CD14-positive monocyte (primary cell): ENCODE results near the gene SLC34A3. TPM values are rescaled to one million over a fixed set of nuclear protein-coding genes. Genes with fewer than 3 reads are reported as not detected.

ENCODE experiments used
- DNase-seq, 3 donors: peaks; one replicate each; pipeline ENCODE4 v3.0.0-alpha.2; 2011 to 2022
- H2AFZ ChIP-seq: 2 replicates; pipeline ENCODE4 v1.6.0; 2012; ENCODE audit warnings: mild to moderate bottlenecking, low read depth, low read length, inconsistent platforms; ENCODE audit not compliant: insufficient read depth, poor library complexity, severe bottlenecking
- H3K27ac ChIP-seq, 2 donors: 1 replicate in 1 of 2; 2 replicates in 1 of 2; pipeline ENCODE4 v1.5.1; 2012 to 2013; ENCODE audit warnings: low read length in 2 of 2, control low read depth in 1 of 2, inconsistent platforms in 1 of 2, low read depth in 1 of 2, mild to moderate bottlenecking in 1 of 2
- H3K27me3 ChIP-seq, 2 donors: one replicate each; pipeline versions ENCODE4 v1.6.0 to v1.6.1; 2011 to 2013; ENCODE audit warnings: low read length in 2 of 2; ENCODE audit not compliant: control insufficient read depth in 2 of 2, insufficient read depth in 2 of 2
- H3K36me3 ChIP-seq, 2 donors: replicated peaks in 1 of 2; 1 replicate in 1 of 2; 2 replicates in 1 of 2; pipeline versions ENCODE4 v1.5.1 to v1.6.1; 2012 to 2013; ENCODE audit warnings: low read length in 2 of 2, control low read depth in 1 of 2, inconsistent platforms in 1 of 2, mild to moderate bottlenecking in 1 of 2; ENCODE audit not compliant: insufficient read depth in 2 of 2, control insufficient read depth in 1 of 2
- H3K4me1 ChIP-seq, 2 donors: 1 replicate in 1 of 2; 2 replicates in 1 of 2; pipeline versions ENCODE4 v1.5.1 to v1.6.1; 2012 to 2013; ENCODE audit warnings: low read length in 2 of 2, control low read depth in 1 of 2, inconsistent platforms in 1 of 2, mild to moderate bottlenecking in 1 of 2, moderate library complexity in 1 of 2; ENCODE audit not compliant: insufficient read depth in 2 of 2, control insufficient read depth in 1 of 2
- H3K4me2 ChIP-seq: replicated peaks from 2 replicates; pipeline ENCODE3; 2012; ENCODE audit warnings: low read length, moderate library complexity, mild to moderate bottlenecking; ENCODE audit not compliant: poor library complexity, severe bottlenecking; ENCODE audit errors: extremely low read depth
- H3K4me3 ChIP-seq, 3 experiments: fragments of 200-600 bp in 1 of 3; sonication (generic) in 1 of 3; replicated peaks in 1 of 3; 1 replicate in 2 of 3; 2 replicates in 1 of 3; pipeline ENCODE4 v1.5.1; 2011 to 2013; ENCODE audit warnings: low read length in 3 of 3, mild to moderate bottlenecking in 3 of 3, control low read depth in 2 of 3, low read depth in 2 of 3, inconsistent platforms in 1 of 3, moderate library complexity in 1 of 3
- H3K79me2 ChIP-seq: 2 replicates; pipeline ENCODE4 v1.6.0; 2012; ENCODE audit warnings: mild to moderate bottlenecking, control low read depth, inconsistent platforms, low read length, moderate library complexity; ENCODE audit not compliant: insufficient read depth
- H3K9ac ChIP-seq: 2 replicates; pipeline ENCODE4 v1.6.0; 2017; ENCODE audit warnings: low read length, mild to moderate bottlenecking; ENCODE audit not compliant: insufficient read depth, poor library complexity, severe bottlenecking
- H3K9me3 ChIP-seq, 2 donors: replicated peaks in 1 of 2; 1 replicate in 1 of 2; 2 replicates in 1 of 2; pipeline versions ENCODE4 v1.5.1 to v1.6.1; 2012 to 2013; ENCODE audit warnings: low read length in 2 of 2, control low read depth in 1 of 2; ENCODE audit not compliant: control insufficient read depth in 1 of 2, insufficient read depth in 1 of 2
- H4K20me1 ChIP-seq: 2 replicates; pipeline ENCODE4 v1.6.0; 2012; ENCODE audit warnings: mild to moderate bottlenecking, low read length, control low read depth, moderate library complexity; ENCODE audit not compliant: insufficient read depth
- H3K27ac Mint-ChIP-seq, 7 donors: one replicate each; pipeline ENCODE4 v1.8.0; 2020; ENCODE audit warnings: mild to moderate bottlenecking in 7 of 7, mixed read lengths in 7 of 7, moderate library complexity in 6 of 7, inconsistent platforms in 2 of 7
- H3K27me3 Mint-ChIP-seq, 3 donors: one replicate each; pipeline ENCODE4 v1.8.0; 2021 to 2022; ENCODE audit warnings: low read depth in 3 of 3, mild to moderate bottlenecking in 3 of 3, mixed read lengths in 3 of 3, moderate library complexity in 3 of 3, inconsistent platforms in 1 of 3
- H3K36me3 Mint-ChIP-seq, 2 donors: one replicate each; pipeline ENCODE4 v1.8.0; 2020; ENCODE audit warnings: mixed read lengths in 2 of 2, inconsistent platforms in 1 of 2, mild to moderate bottlenecking in 1 of 2
- H3K4me1 Mint-ChIP-seq: one replicate; pipeline ENCODE4 v1.8.0; 2020; ENCODE audit warnings: mild to moderate bottlenecking, mixed read lengths
- H3K4me3 Mint-ChIP-seq, 2 donors: one replicate each; pipeline ENCODE4 v1.8.0; 2020; ENCODE audit warnings: mild to moderate bottlenecking in 2 of 2, mixed read lengths in 2 of 2, moderate library complexity in 1 of 2
- H3K9me3 Mint-ChIP-seq, 7 donors: one replicate each; pipeline ENCODE4 v1.8.0; 2020 to 2022; ENCODE audit warnings: mixed read lengths in 7 of 7, mild to moderate bottlenecking in 6 of 7, moderate library complexity in 6 of 7, inconsistent platforms in 2 of 7
- CTCF ChIP-seq: fragments of 200-600 bp; IDR thresholded peaks from one replicate; pipeline ENCODE4 v1.8.0; 2022; ENCODE audit warnings: antibody characterized with exemption, mild to moderate bottlenecking
- WGBS: methylation state at CpG from one replicate; pipeline ENCODE4 v1.1.5; 2013; ENCODE audit warnings: missing lambda C conversion rate; ENCODE audit not compliant: insufficient coverage; 5-methylcytosine and 5-hydroxymethylcytosine counted together
- intact Hi-C, 2 donors: fragments of 100-400 bp; cut with micrococcal nuclease; formaldehyde crosslinking; loops; one replicate each; pipeline versions ENCODE4 v1.15.0 to v1.15.1; 2023
- polyA plus RNA-seq, 3 donors: library from polyadenylated mRNA; depleted of rRNA in 1 of 3; unstranded in 2 of 3; stranded (reverse) in 1 of 3; fragments of 300-500 nt in 2 of 3; fragments of >200 nt in 1 of 3; fragmentation: Illumina TruSeq in 2 of 3; gene quantifications; 1 replicate in 2 of 3; 2 replicates in 1 of 3; pipeline ENCODE4 v1.2.3, GENCODE V29; 2012 to 2021

SLC34A3 gene
- polyA plus RNA-seq, 3 donors, result not detected

GRCh38 chr9:137199411-137200121 is 31.1 kb upstream of the SLC34A3 start:
- Histone ChIP-seq H3K36me3 (peaks cover 0 to 2% of the 10 kb centered on the region in 2 donors), H3K27ac (no peak overlapping the region), H4K20me1 (peaks cover 21% of the 10 kb centered on the region), H2AFZ (no peak overlapping the region), H3K9me3 (no peaks in the 10 kb centered on the region), H3K79me2 (peaks cover 36% of the 10 kb centered on the region), H3K27me3 (peaks cover 0 to 4% of the 10 kb centered on the region in 2 donors), H3K9ac (peak overlapping the region; percentile 43), H3K4me3 (peak overlapping the region in 1 of 3 experiments; percentile 41), H3K4me2 (peak overlapping the region; percentile 79), H3K4me1 (peaks cover 35 to 48% of the 10 kb centered on the region in 2 donors)
- Mint-ChIP-seq H3K9me3 (no peaks in the 10 kb centered on the region), H3K4me1 (peaks cover 39% of the 10 kb centered on the region), H3K4me3 (peak overlapping the region; percentile 81 to 83), H3K27me3 (peaks cover 0 to 4% (median 0%) of the 10 kb centered on the region in 3 donors), H3K27ac (peak overlapping the region in 3 of 7 donors; percentile 54 to 74 (median 73)), H3K36me3 (peaks cover 0 to 2% of the 10 kb centered on the region in 2 donors)
- DNase-seq, result no peak
- intact Hi-C loops, result loop anchor here (1.0 to 5.0 kb wide), 4 partner anchors 11 to 353 kb away; partner anchors contain the start of genes RNF208 (in 2 of the 2), ANAPC2 (in 1 of the 2), MRPL41 (in 1 of the 2) and PNPLA7 (in 1 of the 2)
- WGBS, result 31% methylated on average over 49 of the region's 51 CpGs
- TF ChIP-seq CTCF, result no peak

GRCh38 chr9:137200311-137201204 is 30.1 kb upstream of the SLC34A3 start, which contains the start of gene TPRN:
TPRN (minus strand) TSS chr9:137200741; CDS start chr9:137200711, 30 bp downstream.
- Mint-ChIP-seq H3K36me3 (peaks cover 0 to 2% of the 10 kb centered on the region in 2 donors), H3K9me3 (no peaks in the 10 kb centered on the region), H3K27ac (peak within 1 kb of the TSS; percentile 77 to 92 (median 89)), H3K27me3 (peaks cover 0 to 4% (median 0%) of the 10 kb centered on the region in 3 donors), H3K4me3 (peak within 1 kb of the TSS; percentile 81 to 88), H3K4me1 (peaks cover 43% of the 10 kb centered on the region)
- Histone ChIP-seq H3K4me3 (peak within 1 kb of the TSS; percentile 47 to 74 (median 68)), H3K9ac (peak within 1 kb of the TSS; percentile 64), H3K4me1 (peaks cover 41 to 55% of the 10 kb centered on the region in 2 donors), H3K4me2 (peak within 1 kb of the TSS; percentile 79), H4K20me1 (peaks cover 25% of the 10 kb centered on the region), H3K9me3 (no peaks in the 10 kb centered on the region), H2AFZ (peak within 1 kb of the TSS; percentile 74), H3K36me3 (peaks cover 0 to under 1% of the 10 kb centered on the region in 2 donors), H3K79me2 (peaks cover 43% of the 10 kb centered on the region), H3K27me3 (peaks cover 0 to 4% of the 10 kb centered on the region in 2 donors), H3K27ac (peak within 1 kb of the TSS; percentile 77 to 89)
- no peak for TF ChIP-seq CTCF
- intact Hi-C loops, result loop anchor here (1.0 to 5.0 kb wide), 4 partner anchors 12 to 352 kb away; partner anchors contain the start of genes RNF208 (in 2 of the 2), ANAPC2 (in 1 of the 2), MRPL41 (in 1 of the 2) and PNPLA7 (in 1 of the 2)
- under 1% methylated on average over 118 of the region's 118 CpGs for WGBS
- DNase-seq, result peak; percentile 98 to 100 (median 99)
